HG03139 (cell line): ENCODE results near the gene ATOSB.

Source experiments
- ATAC-seq: cut with Tn5 transposase; IDR thresholded peaks from one replicate; pipeline ENCODE4 v1.9.1; 2021; ENCODE audit not compliant: unreplicated experiment

Gene ATOSB

DNA sequence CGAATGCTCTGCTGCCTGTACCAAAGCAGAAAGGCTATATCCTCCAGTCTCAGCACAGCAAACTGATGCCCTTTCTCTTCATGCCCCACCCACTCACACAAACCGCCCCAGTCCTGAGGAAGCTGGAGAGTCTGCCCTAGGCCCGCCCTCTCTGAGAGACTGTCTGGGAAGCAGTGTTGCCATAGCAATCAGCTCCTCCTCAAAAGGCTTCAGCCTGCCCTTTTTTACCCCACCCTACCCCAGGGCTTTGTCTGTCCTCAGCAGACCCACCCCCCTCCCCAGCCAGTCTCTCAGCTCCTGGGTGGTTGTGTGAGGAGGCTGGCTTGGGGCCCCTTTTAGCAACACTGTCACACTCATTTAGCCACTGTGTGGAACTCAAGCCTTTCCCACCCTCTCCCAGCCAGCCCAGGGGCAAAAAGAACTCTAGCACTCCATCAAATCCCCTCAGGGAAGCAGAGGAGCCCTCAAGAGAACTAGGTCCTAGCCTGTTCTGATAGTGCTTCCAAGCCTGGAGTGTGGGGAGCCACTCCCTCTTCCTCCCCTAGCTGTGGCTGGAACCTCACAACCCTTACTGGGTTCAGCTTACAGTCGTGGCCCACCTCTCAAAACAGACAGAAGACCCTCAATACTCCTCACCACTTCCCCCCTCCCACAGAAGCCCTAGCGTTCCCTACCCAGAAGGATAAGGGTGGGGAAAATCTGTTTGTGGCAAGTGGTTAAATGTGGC lies 1.4 kb downstream of the ATOSB start:
- no peak for ATAC-seq

DNA sequence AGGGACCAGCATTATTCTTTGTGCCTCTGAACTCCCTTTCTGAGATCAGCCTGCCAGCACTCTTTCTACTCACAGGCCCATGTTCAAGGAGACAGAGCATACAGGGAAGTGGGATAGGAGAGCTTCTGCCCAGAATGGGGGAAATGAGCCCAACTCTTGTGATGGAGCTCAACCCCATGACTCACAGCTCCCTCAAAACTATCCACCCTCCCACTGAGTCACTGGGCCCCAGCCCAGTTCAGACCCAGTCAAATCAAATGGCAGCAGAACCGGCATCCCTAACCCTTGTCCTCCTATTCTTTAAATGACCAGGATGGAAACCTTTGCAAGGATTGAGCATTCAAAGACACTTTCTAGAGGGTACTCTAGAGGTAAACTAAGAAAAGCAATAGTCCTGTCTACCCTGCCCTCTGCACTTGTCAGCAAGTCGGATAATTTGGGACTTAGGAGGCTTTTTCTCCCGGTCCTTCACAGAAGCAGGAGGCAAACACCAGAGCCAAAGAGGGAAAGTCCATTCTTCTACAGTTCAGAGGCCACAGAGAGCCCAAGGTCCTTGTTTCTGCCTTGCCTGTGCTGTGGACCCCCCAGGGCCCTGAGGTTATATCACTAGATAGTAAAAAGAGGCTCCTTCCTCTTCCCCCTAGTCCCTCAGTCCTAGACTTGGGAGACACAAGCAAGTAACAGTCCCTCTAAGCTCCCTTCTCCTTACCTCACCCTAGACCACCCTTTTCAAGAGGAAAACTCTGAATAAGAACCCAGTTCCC lies 3.2 kb downstream of the ATOSB start:
- no peak for ATAC-seq

DNA sequence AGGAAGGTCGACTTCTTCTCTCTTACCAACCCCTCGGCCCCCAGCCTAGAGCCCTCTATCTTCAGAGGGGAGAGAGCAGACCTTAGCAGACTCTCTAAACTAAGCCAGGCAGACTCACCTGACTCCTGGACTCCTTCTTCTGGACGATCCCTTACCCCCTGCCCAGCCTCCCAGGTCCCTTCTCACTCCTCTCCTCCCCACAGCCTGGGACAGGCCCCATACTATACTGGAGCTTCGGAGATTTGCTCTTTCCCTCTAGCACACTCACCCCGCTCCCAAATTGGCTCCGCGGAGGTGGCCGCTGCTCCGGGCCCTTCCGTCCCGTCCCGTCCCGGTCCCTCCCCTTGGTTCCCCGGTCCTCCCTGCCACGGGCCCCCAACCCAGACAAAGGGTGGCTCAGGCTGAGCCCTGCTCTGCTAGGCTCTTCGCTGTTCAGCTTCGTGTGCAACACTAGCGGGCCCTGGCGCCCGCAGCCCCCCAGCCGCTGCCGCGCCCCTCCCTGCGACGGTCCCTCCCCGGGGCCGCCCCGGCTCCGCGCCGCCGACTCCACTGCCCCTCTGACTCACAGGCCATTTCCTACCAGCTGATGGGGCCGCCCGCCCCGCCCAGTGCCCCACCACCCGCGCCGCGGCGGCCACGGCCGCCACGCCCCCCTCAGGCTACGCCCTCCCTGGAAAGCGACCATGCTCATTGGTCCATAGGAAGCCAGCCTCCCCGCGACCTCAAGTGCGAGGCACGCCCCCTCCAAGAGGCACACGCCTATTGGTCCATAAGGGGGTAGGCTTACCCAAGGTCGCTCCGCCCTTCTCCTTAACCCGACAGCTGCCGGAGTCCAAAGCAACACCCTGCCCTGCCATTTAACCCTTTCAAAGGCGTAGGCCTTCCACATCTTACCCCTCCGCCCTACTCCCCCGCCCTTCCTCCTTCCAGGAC lies 4.4 kb downstream of the ATOSB start:
- ATAC-seq = peak; percentile 61

DNA sequence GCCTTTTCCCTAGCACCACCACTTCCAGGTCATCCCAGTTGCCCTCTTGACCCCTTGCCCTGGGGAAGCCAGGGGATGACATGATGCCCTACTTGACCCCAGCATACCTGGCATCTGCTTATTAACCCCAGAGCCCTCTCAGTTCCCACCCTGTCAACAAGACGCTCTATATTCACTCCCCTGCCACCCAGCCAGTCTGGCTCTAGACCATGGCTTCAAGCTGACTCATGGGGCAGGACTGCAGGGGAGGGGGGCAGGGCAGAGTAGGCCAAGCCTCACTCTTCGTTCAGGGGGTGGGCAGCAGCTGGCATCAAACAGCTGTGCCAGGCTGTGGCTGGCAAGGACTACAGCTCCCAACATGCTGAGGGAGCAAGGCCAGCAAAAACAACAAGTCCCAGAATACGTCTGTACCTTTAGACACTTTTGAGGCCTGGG lies 5.3 kb downstream of the ATOSB start:
- no peak for ATAC-seq

DNA sequence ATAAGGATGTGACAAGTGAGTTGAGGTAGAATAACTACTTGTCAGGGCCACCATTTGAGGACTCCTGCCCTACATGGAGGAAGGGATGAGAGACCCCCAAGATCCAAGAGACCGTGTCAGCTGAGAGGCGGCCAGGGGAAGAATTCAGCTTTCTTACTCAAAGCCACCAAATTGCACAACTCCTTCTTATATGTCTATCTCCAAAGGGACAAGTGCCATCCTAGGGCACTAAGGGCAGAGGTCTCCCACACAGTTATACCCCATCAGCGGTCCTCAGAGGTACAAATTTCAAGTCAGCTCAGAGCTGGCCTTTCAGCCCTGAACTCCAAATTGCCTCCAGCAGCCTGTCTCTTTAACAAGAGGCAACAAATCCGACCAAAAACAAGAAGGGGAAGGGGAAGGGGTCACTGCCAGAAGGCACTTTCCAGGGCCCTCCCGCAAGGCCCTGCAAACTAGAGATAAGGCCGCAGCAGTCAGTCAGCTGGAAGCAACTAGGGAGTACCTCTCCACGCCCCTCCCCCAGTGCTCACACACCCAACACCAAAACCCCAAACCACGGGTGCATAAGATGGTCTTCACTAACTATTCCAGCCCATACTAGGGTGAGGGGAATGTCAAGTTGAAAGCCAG lies 6.6 kb downstream of the ATOSB start:
- ATAC-seq = no peak

DNA sequence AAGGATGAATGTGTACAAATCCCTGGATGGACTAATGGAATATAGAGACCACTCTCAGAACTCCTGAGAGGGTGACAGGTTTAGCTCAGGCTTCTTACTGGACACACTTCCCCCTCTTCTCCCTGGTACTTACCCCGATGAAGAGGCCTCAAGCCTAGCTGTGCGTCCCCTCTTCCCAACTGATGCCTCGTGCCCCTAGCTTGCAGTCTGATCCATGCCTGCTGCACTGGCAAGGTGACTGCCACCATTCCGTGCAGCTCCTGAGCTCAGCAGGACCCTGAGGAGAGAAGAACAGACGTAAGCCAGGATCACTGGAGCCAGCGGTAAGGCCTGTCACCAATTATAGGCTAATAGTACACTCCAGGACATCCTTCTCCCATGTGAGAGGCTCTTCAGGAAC lies 7.2 kb downstream of the ATOSB start:
- ATAC-seq = no peak

DNA sequence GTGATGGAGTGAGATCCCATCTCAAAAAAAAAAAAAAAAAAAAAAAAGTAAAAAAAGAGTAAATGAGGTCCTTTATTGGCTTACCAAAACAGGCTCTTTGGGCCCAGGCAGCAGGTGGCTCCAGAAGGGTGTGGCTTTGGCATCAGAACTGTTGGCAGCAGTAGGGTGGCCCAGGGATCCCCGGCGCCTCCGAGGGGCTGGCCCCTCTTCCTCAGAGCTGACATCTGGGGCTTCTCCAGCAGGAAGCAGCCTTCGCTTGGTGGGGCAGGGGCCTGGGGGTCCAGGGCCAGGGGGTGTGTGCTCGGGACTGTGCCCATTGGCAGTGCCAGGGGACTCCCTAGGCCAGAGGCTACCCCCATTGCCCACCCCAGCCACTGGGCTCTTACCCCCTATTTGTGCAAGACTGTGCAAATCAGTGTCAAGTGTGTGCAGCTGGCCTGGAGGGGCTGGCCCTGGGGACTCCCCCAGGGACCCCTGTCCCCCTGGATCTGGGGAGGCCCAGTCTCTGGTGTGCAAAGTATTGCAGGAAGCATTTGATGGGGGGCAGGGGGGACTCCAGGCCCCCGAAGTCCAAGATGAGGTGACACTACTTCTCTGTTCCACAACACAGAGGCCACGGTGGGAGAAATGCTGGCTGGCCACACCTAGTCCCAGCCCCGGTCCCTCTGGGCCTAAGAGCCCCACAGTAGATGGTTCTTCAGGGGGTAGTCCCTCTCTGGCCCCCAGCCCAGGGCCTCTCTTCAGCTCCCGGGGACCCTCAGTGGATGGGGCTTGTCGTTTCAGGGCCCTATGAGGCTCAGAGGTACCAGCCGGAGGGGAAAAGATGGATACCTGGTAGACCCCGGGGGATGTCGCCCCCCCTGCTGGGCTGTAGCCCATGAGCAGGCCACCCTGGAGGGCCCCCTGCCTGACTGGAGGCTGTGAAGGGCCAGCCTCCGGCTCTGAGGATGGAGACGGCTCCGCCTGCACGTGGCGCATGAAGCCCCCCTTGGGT lies 8.1 kb downstream of the ATOSB start:
- no peak for ATAC-seq

DNA sequence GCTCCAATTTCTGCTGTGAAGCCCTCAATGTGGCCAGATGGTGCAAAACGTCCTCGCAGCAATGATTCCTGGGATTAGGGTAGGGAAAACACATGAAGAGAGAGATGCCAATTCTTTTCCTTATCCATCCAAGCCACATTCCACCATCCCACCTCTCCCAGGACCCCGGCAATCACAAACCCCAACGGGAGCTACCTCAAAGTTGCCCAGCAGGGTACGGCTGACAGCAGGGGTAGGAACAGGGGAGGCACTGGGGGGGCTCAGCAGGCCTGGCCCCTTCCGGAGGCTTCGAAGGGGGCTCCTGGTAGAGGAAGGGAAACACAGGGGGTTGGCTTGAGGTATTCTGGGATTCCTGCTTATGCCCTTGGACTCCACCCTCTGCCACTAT lies 9.3 kb downstream of the ATOSB start:
- ATAC-seq = no peak

DNA sequence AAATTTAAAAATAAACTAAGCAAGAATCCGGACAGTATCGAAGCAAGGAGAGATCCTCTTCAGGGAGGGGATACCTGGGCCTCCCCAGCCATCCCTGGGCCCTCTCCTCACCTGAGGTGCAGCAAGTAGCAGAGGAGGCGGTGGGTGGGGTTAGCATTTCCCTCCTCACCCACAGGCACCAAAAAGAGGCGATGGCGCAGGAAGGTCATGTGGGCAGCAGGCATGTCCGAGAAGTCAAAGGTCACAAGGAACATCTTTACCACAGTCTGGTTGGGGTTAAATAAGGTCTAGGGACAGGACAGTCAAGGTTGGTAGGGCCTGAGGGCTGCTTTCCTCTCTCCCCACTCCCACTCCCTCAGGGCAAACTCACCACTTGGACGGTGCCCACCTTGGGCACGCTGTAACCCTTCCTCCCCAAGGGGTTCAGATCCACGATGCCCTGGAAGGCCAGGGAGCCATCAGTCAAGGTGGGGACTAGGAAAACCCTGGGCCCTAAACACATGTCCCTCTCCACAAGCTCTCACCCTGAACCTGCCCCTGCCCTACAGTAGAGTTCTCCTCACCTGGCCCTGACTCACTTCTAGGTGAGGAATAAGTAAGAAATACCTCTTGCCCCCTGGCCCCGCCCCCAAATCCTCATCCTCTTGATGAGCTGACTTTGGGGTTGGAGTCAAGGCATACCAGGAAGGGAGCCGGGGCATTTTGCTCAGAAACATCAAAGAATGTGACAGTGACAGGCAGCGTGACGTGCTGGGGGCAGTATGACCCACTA lies 9.9 kb downstream of the ATOSB start:
- ATAC-seq = no peak

DNA sequence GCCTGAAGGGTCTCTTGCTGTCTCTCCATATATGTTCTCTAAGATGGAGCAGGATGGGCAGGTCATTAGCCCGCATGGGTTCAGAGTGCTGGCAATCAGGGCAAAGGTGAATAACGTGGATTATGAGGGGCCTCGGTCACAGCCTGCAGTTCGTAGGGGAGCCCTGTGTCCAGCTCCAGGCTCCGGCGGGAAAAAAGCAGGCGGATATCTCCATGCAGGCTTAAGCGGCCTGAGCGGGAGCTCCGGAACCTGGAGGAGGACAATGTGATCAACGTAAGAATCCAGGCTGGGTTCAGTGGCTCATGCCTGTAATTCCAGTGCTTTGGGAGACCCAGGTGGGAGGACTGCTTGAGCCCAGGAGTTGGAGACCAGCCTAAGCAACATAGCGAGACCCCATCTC lies 10.5 kb downstream of the ATOSB start:
- no peak for ATAC-seq

DNA sequence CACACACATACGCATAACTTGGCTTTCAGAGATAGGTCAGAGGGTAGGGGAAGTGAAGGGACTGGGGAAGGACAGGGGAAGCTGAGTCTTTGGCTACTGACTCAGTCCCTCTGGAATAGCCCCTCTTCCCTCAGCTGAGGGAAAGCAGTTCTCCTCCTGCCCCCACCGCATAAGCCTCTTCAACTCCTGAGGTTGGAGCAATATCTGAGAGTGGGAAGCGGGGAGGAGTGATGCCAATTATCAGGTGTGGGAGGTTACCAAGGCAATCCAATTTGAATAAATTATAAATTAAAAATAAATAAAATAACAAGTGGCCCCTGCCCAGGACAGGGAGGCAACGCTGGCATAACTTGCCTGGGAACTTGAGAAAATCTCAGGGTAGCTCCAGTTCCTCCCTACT lies 11.1 kb downstream of the ATOSB start:
- no peak for ATAC-seq

DNA sequence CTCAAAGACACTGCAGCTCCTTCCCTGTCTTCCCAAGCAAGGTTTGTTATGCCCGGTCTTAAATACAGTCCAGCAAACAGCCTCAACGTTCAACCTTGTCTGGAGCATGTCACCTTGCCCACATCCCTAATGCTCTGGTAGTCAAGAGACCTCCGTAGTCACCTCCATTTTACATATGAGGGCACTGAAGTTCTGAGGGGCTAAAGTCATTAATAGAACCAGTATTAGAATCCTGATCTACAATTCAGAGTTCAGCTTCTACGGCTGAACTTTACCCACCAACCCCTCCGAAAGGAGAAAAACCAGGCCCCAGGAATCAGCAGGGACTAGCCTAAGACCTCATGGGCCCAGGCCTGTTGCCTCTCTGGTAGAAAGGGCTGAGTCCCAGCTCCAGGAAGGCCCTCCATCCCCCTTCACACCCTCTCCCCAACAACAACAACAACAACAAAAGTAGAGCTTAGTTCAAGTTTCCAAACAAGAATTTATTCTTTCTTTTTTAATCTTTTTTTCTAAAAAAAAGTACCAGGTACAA lies 11.9 kb downstream of the ATOSB start:
- ATAC-seq = no peak

DNA sequence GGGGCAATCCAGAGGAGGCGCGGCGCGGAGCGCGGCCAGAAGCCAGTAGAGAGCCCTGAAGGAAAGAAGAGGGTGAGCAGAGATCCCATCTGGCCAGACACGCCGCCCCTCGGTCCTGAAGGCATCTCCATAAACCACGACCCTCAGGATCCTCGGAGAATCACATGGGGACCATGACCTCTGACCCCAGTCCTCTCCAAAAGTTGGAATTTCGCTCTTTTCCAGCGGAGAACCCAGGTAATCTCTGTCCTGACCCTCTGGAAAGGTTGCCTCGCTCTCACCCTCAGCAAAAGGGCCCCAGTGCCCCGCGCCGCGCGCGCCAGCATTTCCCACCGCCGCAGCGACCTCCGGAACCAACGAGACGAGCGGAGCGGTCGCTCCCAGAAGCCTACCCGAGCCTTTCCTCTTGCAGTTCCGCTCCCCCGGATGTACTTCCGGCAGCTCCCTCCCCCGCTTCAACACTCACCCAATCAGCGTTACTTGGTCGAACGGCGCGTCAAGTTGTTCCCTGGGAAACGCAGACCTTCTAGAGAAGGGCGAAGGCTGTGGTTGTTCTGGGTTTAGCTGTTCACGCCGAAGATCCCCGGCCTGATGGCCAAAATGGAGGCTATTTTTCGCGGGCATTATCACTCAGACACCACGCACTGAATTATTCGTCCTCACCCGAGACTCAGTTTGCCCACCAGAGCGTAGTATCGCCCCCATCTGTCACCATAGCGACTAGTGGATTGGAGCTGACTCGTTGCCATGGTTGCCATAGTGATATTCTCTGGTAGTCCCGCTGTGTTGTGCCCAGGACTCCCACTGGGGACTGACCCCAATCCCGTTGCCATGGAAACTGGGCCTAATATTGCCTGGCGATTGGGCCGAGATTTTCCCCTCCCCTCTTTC lies 12.6 kb downstream of the ATOSB start, which contains the start of gene STOML2:
TSS of gene STOML2 (minus strand) at position 363 of the 891 bp plus-strand sequence. CDS start at position 326, 37 bp downstream.
- peak; percentile 83 for ATAC-seq

DNA sequence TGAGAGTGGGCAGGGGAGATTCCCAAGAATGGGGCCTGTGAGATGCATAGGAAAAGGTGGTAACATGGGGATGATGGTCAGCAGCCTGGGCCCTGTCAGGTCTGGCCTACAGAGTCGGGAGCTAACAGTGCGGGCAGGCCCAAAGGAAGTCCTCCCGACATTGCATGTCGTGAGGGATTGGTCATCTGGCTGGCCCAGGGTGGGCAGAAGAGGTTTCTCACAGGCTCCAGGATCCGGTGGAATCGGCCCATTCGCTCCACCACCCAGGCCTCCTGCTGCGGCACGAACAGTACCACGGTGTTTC lies 13.2 kb downstream of the ATOSB start:
- no peak for ATAC-seq

DNA sequence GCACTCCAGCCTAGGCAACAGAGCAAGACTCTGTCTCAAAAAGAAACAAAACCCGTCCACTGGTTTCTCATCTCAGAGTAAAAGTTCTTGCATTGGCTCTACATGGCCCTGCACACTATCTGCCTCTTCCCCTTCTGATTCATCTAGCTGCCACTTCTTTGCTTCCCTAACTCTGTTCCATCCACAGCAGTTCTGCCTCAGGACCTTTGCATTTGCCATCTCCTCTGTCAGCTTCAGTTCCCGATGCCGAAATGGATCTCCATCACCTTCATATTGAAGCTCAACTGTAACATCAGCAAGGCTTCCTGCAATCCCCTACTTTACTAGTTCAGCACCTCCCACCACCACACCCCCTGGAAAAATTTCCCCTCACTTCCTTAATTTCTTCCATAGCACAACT lies 18.1 kb downstream of the ATOSB start:
- ATAC-seq = no peak

DNA sequence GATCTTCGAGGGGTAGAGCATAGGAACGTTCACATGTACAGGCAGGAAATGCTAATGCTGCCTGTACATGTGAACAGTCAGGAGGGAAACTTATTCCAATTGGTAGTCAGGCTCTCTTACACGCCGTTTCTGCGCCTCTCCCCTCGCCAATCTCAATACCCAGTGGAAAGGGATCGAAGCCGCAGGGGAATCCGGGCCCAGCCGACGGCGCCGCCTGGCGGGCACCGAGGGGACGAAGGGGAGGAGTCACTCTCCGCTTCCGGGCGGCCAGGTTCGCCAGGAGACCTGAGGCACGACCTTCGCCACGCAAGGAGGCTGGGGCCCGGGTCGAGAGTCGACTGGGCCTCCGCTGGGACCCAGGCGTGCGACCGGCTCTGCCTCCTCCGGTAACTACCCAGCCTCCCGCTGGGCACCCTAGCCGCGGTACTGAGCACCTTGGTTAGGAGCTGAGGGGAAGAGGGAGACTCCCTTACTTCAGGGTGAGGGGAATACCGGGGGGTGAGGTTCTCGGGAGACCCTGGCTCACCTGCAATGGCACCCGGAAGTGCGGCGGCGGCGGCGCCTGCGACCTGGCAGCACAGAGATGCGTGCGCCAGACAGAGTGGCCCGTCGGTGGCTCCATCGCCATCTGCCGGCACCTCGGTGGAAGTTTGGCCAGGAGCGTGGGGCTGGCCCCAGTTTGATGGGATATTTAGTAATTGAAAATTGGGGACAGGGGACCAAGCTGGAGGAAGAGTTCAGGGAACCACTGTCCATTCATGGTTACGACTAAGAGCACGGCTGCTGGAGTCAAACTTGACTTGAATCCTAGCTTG lies 19.4 kb downstream of the ATOSB start, which contains the start of gene PIGO:
TSS of gene PIGO (minus strand) at position 557 of the 815 bp plus-strand sequence. CDS start 1,026 bp downstream, outside the sequence.
- peak; percentile 78 for ATAC-seq

DNA sequence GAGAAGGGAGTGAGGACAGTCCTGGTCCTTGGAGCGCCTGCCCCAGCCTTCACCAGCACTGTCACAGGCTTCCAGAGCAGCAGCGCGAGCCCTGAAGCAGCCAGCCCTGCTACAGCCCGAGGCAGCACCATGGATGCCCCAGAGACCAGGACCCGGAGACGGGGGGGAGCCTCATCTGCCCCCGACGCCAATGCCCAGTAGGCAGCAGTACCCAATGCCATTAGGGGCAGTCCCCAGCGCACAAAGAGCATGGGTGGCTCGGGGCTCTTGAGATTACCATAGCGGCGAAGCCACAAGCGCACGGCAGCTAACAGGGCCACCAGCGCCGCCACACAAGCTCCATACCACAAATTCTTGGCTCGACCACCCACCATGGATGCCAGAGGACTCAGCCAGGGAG lies 24.1 kb downstream of the ATOSB start:
- ATAC-seq = no peak
